Activated B cell treated with CpG ODN at 0.5 μM for 24 hours (primary cell): ENCODE data around the gene HNRNPA2B1. TPM values are rescaled to one million over a fixed set of nuclear protein-coding genes. Genes with fewer than 3 reads are reported as not detected.

Experiments used
- ATAC-seq: fragments of 200-7000 bp; cut with Tn5 transposase; one replicate; pipeline ENCODE4 v1.10.0; 2021; ENCODE audit warnings: low read depth, mild to moderate bottlenecking, moderate library complexity
- CTCF ChIA-PET: fragments of 350-600 bp; sonication (Branson Sonifier 250); formaldehyde crosslinking; loops from one replicate; lab custom pipeline; 2021; ENCODE audit warnings: antibody characterized with exemption; lab: Charles Lee
- POLR2A ChIA-PET: fragments of 350-600 bp; sonication (Branson Sonifier 250); formaldehyde crosslinking; loops from one replicate; lab custom pipeline; 2021; ENCODE audit warnings: antibody characterized with exemption; lab: Charles Lee
- DNase-seq: peaks from one replicate; pipeline ENCODE4 v3.0.0; 2022
- H3K27ac Mint-ChIP-seq: one replicate; pipeline ENCODE4 v1.8.0; 2020; ENCODE audit warnings: mixed read lengths
- H3K27me3 Mint-ChIP-seq: one replicate; pipeline ENCODE4 v1.8.0; 2021; ENCODE audit warnings: mixed read lengths
- H3K36me3 Mint-ChIP-seq: one replicate; pipeline ENCODE4 v1.8.0; 2021; ENCODE audit warnings: low read depth, mixed read lengths
- H3K4me1 Mint-ChIP-seq: one replicate; pipeline ENCODE4 v1.8.0; 2021; ENCODE audit warnings: mixed read lengths
- H3K4me3 Mint-ChIP-seq: one replicate; pipeline ENCODE4 v1.8.0; 2020; ENCODE audit warnings: mild to moderate bottlenecking, mixed read lengths
- H3K9me3 Mint-ChIP-seq: one replicate; pipeline ENCODE4 v1.8.0; 2020; ENCODE audit warnings: mixed read lengths
- intact Hi-C: fragments of 100-400 bp; cut with micrococcal nuclease; formaldehyde crosslinking; loops from one replicate; pipeline ENCODE4 v1.15.1; 2024
- total RNA-seq: library from RNA; stranded (reverse); gene quantifications from 2 replicates; pipeline ENCODE4 v1.2.3, GENCODE V29; 2022
- TF ChIP-seq, protein P1 (sequence below): fragments of 200-600 bp; IDR thresholded peaks from one replicate; pipeline ENCODE4 v1.8.0; 2022; ENCODE audit warnings: antibody characterized with exemption, mild to moderate bottlenecking

The HNRNPA2B1 gene
- total RNA-seq, 1 donor from 2014 or later: 634 TPM

DNA sequence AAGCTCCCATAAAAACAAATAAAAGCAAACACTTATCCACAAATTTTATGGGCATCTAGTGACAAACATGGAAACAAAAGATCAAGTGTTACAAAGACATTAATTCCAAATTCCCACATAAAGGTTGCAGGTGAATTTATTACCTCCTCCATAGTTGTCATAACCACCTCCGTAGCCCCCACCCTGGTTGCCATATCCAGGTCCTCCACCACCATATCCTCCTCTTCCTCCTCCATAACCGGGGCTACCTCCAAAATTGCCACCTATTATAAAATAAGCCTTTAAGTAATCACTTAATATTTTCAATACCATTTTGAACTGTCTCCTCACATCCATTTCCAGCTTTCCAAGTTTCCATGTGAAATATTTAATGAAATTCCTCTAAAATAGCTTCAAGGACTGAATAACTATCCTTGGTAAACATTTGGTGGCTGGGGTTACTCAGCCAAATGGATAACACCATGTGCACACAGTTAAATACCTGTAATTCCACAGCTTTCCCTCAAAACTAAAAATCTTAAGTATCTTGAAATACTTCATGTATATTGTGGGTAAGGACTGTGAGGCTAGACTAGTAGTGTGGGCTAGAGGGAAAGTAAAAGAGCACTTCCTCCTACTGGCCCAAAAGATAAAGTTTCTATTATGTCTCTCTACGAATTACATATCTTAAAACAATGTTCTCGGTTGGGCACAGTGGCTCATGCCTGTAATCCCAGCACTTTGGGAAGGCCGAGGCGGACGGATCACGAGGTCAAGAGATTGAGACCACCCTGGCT is 6.9 kb downstream of the HNRNPA2B1 start:
- intact Hi-C loops: no loop called here
- Mint-ChIP-seq H3K27ac (peak overlapping the region; percentile 77), H3K36me3 (peaks cover 97% of the 10 kb centered on the region), H3K9me3 (no peaks in the 10 kb centered on the region), H3K4me1 (peaks cover 78% of the 10 kb centered on the region), H3K4me3 (peak overlapping the region; percentile 68), H3K27me3 (no peaks in the 10 kb centered on the region)
- ChIA-PET CTCF (interaction anchor here (1.8 to 3.8 kb wide), 6 partner anchors 33 to 176 kb away, joined by 4 to 27 read pairs (median 8); partner anchors contain the start of gene NFE2L3), POLR2A (interaction anchor here (1.0 to 3.4 kb wide), 7 partner anchors 7 to 137 kb away, joined by 3 to 36 read pairs (median 7); partner anchors contain the start of genes CBX3 and HNRNPA2B1)
- no peak for ATAC-seq
- no peak for DNase-seq
- TF ChIP-seq, protein P1, sequence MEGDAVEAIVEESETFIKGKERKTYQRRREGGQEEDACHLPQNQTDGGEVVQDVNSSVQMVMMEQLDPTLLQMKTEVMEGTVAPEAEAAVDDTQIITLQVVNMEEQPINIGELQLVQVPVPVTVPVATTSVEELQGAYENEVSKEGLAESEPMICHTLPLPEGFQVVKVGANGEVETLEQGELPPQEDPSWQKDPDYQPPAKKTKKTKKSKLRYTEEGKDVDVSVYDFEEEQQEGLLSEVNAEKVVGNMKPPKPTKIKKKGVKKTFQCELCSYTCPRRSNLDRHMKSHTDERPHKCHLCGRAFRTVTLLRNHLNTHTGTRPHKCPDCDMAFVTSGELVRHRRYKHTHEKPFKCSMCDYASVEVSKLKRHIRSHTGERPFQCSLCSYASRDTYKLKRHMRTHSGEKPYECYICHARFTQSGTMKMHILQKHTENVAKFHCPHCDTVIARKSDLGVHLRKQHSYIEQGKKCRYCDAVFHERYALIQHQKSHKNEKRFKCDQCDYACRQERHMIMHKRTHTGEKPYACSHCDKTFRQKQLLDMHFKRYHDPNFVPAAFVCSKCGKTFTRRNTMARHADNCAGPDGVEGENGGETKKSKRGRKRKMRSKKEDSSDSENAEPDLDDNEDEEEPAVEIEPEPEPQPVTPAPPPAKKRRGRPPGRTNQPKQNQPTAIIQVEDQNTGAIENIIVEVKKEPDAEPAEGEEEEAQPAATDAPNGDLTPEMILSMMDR: no peak

DNA sequence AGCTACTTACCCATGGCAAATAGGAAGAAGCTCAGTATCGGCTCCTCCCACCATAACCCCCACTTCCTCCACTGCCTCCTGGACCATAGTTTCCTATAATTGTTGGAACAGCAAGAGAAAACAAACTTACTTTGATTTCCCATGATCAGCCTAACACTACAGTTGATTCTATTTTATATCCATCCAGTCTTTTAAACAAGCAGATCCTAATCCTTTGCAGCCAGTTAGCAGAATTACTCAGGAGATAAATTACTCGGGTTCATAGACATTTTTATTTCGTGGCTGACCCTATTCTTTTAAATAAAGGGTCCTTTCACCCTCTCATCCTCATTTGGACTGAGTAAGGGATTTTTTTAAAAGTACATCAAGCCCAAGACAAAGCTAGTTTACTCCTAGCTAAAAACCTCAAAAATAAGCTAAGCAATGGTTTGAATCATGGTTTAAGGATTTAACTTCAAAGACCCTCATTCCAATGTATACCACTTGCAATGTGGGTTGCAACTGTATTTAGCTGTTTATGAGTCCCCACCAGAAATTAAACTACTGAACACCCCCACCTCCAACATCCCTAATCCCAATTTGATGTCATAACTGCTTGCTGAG is 8.0 kb downstream of the HNRNPA2B1 start:
- ATAC-seq: peak; percentile 35
- TF ChIP-seq, protein P1: no peak
- peaks cover 98% of the 10 kb centered on the region for H3K36me3 Mint-ChIP-seq
- POLR2A ChIA-PET: interaction anchor here (0.6 to 3.4 kb wide), 12 partner anchors 8 to 114 kb away, joined by 3 to 36 read pairs (median 7); partner anchors contain the start of genes CBX3, HNRNPA2B1 and NFE2L3
- peak overlapping the region; percentile 74 for H3K27ac Mint-ChIP-seq
- peaks cover 82% of the 10 kb centered on the region for H3K4me1 Mint-ChIP-seq
- H3K27me3 Mint-ChIP-seq: no peaks in the 10 kb centered on the region
- CTCF ChIA-PET: interaction anchor here (0.9 to 3.8 kb wide), 10 partner anchors 11 to 300 kb away, joined by 3 to 27 read pairs (median 4); partner anchors contain the start of gene NFE2L3
- no peak for DNase-seq
- peak overlapping the region; percentile 66 for H3K4me3 Mint-ChIP-seq
- no peaks in the 10 kb centered on the region for H3K9me3 Mint-ChIP-seq
- intact Hi-C loops: no loop called here

DNA sequence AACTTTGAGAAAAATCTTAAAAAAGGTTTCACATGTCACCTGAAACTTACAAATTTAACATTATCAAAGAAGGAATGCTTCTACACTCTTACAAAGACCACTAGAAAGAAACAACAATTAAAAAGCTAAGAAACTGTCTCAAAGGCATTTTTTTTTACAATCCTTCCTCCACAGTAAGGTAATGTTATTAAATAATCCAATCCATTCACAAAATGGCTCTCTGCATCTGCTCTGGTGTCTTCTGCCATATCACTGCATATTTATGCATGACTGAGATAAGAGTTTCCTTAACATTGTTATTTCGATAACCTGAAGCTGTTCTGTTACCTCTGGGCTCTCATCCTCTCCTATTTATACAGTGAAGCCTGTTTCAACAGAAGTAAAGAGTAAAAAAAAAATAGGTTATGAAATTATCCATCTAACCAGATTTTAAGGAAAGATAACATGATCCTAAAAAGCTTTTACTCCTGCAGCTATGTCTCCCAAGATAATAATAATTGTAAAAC is 8.5 kb downstream of the HNRNPA2B1 start:
- ChIA-PET CTCF (interaction anchor here (0.9 to 3.8 kb wide), 9 partner anchors 11 to 299 kb away, joined by 3 to 27 read pairs (median 5); partner anchors contain the start of gene NFE2L3), POLR2A (interaction anchor here (0.7 to 3.4 kb wide), 11 partner anchors 9 to 171 kb away, joined by 3 to 36 read pairs (median 7); partner anchors contain the start of genes CBX3, HNRNPA2B1 and NFE2L3)
- Mint-ChIP-seq H3K4me3 (peak overlapping the region; percentile 66), H3K9me3 (no peaks in the 10 kb centered on the region), H3K27me3 (no peaks in the 10 kb centered on the region), H3K27ac (peak overlapping the region; percentile 74), H3K36me3 (peaks cover 97% of the 10 kb centered on the region), H3K4me1 (peaks cover 82% of the 10 kb centered on the region)
- no peak for ATAC-seq
- intact Hi-C loops: no loop called here
- TF ChIP-seq, protein P1: no peak
- DNase-seq: no peak

DNA sequence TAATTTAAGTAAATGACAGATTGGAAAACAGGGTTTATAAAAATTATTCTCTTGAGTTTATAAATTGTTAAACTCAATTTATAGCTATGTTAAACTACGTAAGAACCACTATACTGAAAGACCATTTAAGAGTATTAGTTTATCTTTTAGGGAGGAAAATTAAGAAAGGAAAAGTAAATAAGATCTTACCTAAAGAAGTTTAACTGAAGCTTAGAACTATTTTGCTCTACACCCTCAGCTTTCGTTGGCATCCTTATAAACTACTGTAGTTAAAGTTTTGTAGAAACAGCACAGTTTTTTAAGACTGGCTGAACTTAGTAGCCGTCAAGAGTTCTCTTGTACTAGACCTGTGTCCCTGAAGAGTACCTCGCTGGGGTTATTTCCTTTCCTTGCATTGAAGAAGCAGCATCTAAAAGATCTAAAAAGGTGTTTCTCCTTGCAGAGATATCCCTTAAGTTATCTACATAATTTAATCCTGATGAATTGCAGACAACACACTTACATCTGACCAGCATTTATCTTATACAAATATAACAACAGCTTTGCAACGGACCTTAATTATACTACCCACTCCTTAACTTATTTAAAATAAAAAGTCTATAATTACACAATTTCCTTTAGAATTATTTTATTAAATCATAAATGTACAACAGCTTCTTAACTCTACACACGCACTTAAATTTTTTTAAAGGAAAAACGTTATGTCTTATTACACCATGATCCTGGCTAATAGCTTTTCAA is 9.1 kb downstream of the HNRNPA2B1 start:
- POLR2A ChIA-PET: interaction anchor here (0.7 to 3.4 kb wide), 8 partner anchors 9 to 172 kb away, joined by 3 to 36 read pairs (median 8); partner anchors contain the start of genes CBX3, HNRNPA2B1 and NFE2L3
- ATAC-seq: no peak
- H3K4me1 Mint-ChIP-seq: peaks cover 82% of the 10 kb centered on the region

More for the DNA sequence above, 9.1 kb downstream of the HNRNPA2B1 start:
- no peak for DNase-seq
- TF ChIP-seq, protein P1: no peak
- intact Hi-C loops: no loop called here
- no peak overlapping the region for H3K27ac Mint-ChIP-seq
- peaks cover 92% of the 10 kb centered on the region for H3K36me3 Mint-ChIP-seq
- H3K27me3 Mint-ChIP-seq: no peaks in the 10 kb centered on the region
- CTCF ChIA-PET: interaction anchor here (1.6 to 3.8 kb wide), 5 partner anchors 10 to 174 kb away, joined by 4 to 27 read pairs (median 9); no protein-coding TSS in a partner anchor
- no peak overlapping the region for H3K4me3 Mint-ChIP-seq
- H3K9me3 Mint-ChIP-seq: no peaks in the 10 kb centered on the region
